Measurements from ENCODE around the gene ENO4. TPM values are rescaled to one million over a fixed set of nuclear protein-coding genes. Genes with fewer than 3 reads are reported as not detected.

ENO4 gene
- total RNA-seq, 4 donors from 2014 or later: 0.27 to 0.40 TPM; not detected in 2

GRCh38 chr10:116815641-116816415 lies 33.5 kb upstream of the ENO4 start:
- H3K27ac ChIP-seq: no peak overlapping the region
- no peaks in the 10 kb centered on the region for H3K36me3 ChIP-seq
- no peak for DNase-seq
- TF ChIP-seq CTCF (IDR thresholded peaks at IDR 0.05) (no peak), POLR2AphosphoS5 (IDR thresholded peaks at IDR 0.05) (no peak), EP300 (IDR thresholded peaks at IDR 0.05; ENCODE audit: low read depth) (no peak), POLR2A (IDR thresholded peaks at IDR 0.05) (no peak)
- no peaks in the 10 kb centered on the region for H3K9me3 ChIP-seq
- H3K4me3 ChIP-seq: no peak overlapping the region
- H3K4me1 ChIP-seq: no peaks in the 10 kb centered on the region
- H3K27me3 ChIP-seq: peaks cover 58% of the 10 kb centered on the region
- 40 to 64% methylated on average over 3 to 18 of the region's 18 CpGs for WGBS, 2 donors (ENCODE audit: low coverage in 1 of 2)
- intact Hi-C loops (cut with DNase I; ENCODE audit: low total_unique reads): no loop called here
- in situ Hi-C loops (cut with MboI; ENCODE audit: low pct_ligation_motif_present in 1 of 4, low pct_unique_long_range_greater_than_20kb in 1 of 4, low sequenced_read_pairs in 3 of 4): no loop called here

GRCh38 chr10:116817178-116817577 lies 32.1 kb upstream of the ENO4 start:
- Histone ChIP-seq H3K4me3 (no peak overlapping the region), H3K36me3 (no peaks in the 10 kb centered on the region), H3K27me3 (peaks cover 49% of the 10 kb centered on the region), H3K4me1 (no peaks in the 10 kb centered on the region), H3K27ac (no peak overlapping the region), H3K9me3 (no peaks in the 10 kb centered on the region)
- in situ Hi-C loops (cut with MboI; ENCODE audit: low pct_ligation_motif_present in 1 of 4, low pct_unique_long_range_greater_than_20kb in 1 of 4, low sequenced_read_pairs in 3 of 4) (no loop called here), intact Hi-C loops (cut with DNase I; ENCODE audit: low total_unique reads) (no loop called here)
- DNase-seq: no peak
- 60 to 63% methylated on average over 10 of the region's 10 CpGs for WGBS, 2 donors (ENCODE audit: low coverage in 1 of 2)
- TF ChIP-seq CTCF (IDR thresholded peaks at IDR 0.05) (no peak), POLR2A (IDR thresholded peaks at IDR 0.05) (no peak), EP300 (IDR thresholded peaks at IDR 0.05; ENCODE audit: low read depth) (no peak), POLR2AphosphoS5 (IDR thresholded peaks at IDR 0.05) (no peak)

- DNase-seq: no peak
- no peak overlapping the region for H3K4me3 ChIP-seq
- H3K36me3 ChIP-seq: no peaks in the 10 kb centered on the region
- WGBS, 2 donors (ENCODE audit: low coverage in 1 of 2): 84% methylated on average over 8 of the region's 8 CpGs; no CpG with 5 or more reads in 1 of the 2 donors
- no peaks in the 10 kb centered on the region for H3K9me3 ChIP-seq
- TF ChIP-seq EP300 (IDR thresholded peaks at IDR 0.05; ENCODE audit: low read depth): no peak
- no peak for TF ChIP-seq POLR2AphosphoS5 (IDR thresholded peaks at IDR 0.05)
- no peak for TF ChIP-seq CTCF (IDR thresholded peaks at IDR 0.05)
- TF ChIP-seq POLR2A (IDR thresholded peaks at IDR 0.05): no peak
- intact Hi-C loops (cut with DNase I; ENCODE audit: low total_unique reads): no loop called here
- no peak overlapping the region for H3K27ac ChIP-seq
- in situ Hi-C loops (cut with MboI; ENCODE audit: low pct_ligation_motif_present in 1 of 4, low pct_unique_long_range_greater_than_20kb in 1 of 4, low sequenced_read_pairs in 3 of 4): no loop called here
- no peaks in the 10 kb centered on the region for H3K4me1 ChIP-seq
- peaks cover 49% of the 10 kb centered on the region for H3K27me3 ChIP-seq
These were observed 31.4 kb upstream of the ENO4 start for GRCh38 chr10:116817780-116818343.

GRCh38 chr10:116819999-116820677 lies 29.2 kb upstream of the ENO4 start:
- DNase-seq: no peak
- H3K4me1 ChIP-seq: no peaks in the 10 kb centered on the region
- WGBS, 2 donors (ENCODE audit: low coverage in 1 of 2): 73 to 78% methylated on average over 4 to 6 of the region's 6 CpGs
- no peak for TF ChIP-seq EP300 (IDR thresholded peaks at IDR 0.05; ENCODE audit: low read depth)
- TF ChIP-seq POLR2AphosphoS5 (IDR thresholded peaks at IDR 0.05): no peak
- peaks cover 36% of the 10 kb centered on the region for H3K27me3 ChIP-seq
- in situ Hi-C loops (cut with MboI; ENCODE audit: low pct_ligation_motif_present in 1 of 4, low pct_unique_long_range_greater_than_20kb in 1 of 4, low sequenced_read_pairs in 3 of 4): no loop called here
- no peak overlapping the region for H3K27ac ChIP-seq
- no peaks in the 10 kb centered on the region for H3K9me3 ChIP-seq
- intact Hi-C loops (cut with DNase I; ENCODE audit: low total_unique reads): no loop called here
- no peaks in the 10 kb centered on the region for H3K36me3 ChIP-seq
- H3K4me3 ChIP-seq: no peak overlapping the region
